ENCODE measurements around the gene OLIG2. TPM values are rescaled to one million over a fixed set of nuclear protein-coding genes. Genes with fewer than 3 reads are reported as not detected.

OLIG2 gene
- total RNA-seq = not detected in 2 replicates

DNA sequence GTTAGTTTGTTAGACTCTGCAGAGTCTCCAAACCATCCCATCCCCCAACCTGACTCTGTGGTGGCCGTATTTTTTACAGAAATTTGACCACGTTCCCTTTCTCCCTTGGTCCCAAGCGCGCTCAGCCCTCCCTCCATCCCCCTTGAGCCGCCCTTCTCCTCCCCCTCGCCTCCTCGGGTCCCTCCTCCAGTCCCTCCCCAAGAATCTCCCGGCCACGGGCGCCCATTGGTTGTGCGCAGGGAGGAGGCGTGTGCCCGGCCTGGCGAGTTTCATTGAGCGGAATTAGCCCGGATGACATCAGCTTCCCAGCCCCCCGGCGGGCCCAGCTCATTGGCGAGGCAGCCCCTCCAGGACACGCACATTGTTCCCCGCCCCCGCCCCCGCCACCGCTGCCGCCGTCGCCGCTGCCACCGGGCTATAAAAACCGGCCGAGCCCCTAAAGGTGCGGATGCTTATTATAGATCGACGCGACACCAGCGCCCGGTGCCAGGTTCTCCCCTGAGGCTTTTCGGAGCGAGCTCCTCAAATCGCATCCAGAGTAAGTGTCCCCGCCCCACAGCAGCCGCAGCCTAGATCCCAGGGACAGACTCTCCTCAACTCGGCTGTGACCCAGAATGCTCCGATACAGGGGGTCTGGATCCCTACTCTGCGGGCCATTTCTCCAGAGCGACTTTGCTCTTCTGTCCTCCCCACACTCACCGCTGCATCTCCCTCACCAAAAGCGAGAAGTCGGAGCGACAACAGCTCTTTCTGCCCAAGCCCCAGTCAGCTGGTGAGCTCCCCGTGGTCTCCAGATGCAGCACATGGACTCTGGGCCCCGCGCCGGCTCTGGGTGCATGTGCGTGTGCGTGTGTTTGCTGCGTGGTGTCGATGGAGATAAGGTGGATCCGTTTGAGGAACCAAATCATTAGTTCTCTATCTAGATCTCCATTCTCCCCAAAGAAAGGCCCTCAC is at the start of gene OLIG2:
TSS of gene OLIG2 (plus strand) at position 447 of the 954 bp plus-strand sequence. CDS start 928 bp downstream, outside the sequence.
- no peak within 1 kb of the TSS for H3K27ac ChIP-seq (ENCODE audit: low read depth, low read length)
- no peaks in the 10 kb centered on the region for H3K9me3 ChIP-seq (ENCODE audit: low read depth, low read length)
- peak; percentile 91 for DNase-seq (ENCODE audit: insufficient read length, low spot score, missing footprints)
- TF ChIP-seq, protein P1, sequence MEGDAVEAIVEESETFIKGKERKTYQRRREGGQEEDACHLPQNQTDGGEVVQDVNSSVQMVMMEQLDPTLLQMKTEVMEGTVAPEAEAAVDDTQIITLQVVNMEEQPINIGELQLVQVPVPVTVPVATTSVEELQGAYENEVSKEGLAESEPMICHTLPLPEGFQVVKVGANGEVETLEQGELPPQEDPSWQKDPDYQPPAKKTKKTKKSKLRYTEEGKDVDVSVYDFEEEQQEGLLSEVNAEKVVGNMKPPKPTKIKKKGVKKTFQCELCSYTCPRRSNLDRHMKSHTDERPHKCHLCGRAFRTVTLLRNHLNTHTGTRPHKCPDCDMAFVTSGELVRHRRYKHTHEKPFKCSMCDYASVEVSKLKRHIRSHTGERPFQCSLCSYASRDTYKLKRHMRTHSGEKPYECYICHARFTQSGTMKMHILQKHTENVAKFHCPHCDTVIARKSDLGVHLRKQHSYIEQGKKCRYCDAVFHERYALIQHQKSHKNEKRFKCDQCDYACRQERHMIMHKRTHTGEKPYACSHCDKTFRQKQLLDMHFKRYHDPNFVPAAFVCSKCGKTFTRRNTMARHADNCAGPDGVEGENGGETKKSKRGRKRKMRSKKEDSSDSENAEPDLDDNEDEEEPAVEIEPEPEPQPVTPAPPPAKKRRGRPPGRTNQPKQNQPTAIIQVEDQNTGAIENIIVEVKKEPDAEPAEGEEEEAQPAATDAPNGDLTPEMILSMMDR (IDR thresholded peaks at IDR 0.05; ENCODE audit: extremely low read depth, low read depth, low read length) = no peak
- H3K4me1 ChIP-seq (ENCODE audit: insufficient read depth, low read length) = no peaks in the 10 kb centered on the region
- H3K4me3 ChIP-seq (ENCODE audit: insufficient read depth, low read length) = no peak within 1 kb of the TSS
- H3K36me3 ChIP-seq (ENCODE audit: insufficient read depth, low read length) = no peaks in the 10 kb centered on the region
- no peaks in the 10 kb centered on the region for H4K20me1 ChIP-seq (ENCODE audit: insufficient read depth, low read length)
- H2AFZ ChIP-seq (ENCODE audit: low read length) = no peak within 1 kb of the TSS
- no peak within 1 kb of the TSS for H3K4me2 ChIP-seq (ENCODE audit: insufficient read depth, low read length)
- H3K79me2 ChIP-seq (ENCODE audit: insufficient read depth, low read length) = no peaks in the 10 kb centered on the region
- H3K27me3 ChIP-seq (ENCODE audit: insufficient read depth, low read length) = peaks cover 99% of the 10 kb centered on the region

DNA sequence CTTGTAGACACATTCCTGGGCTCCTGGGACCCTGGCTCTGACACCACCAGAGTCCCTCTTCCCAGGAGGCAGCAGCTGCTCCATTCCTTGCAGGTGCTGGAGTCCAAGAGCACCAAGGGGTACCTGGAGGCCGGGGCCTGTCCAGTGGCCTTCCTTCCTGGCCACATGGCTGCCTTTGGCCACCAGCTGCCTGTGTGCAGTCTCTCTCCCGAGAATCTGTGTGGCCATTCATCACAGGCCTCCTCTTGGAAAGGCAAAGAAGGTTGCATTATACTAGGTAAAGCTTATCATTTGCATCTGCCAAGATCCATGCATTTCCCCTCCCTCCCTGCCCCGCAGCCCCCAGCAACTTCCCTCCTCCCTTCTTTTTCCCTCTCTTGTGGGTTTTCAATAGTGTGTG is 48.9 kb upstream of the OLIG2 start:
- peak; percentile 3 for DNase-seq (ENCODE audit: insufficient read length, low spot score, missing footprints)

DNA sequence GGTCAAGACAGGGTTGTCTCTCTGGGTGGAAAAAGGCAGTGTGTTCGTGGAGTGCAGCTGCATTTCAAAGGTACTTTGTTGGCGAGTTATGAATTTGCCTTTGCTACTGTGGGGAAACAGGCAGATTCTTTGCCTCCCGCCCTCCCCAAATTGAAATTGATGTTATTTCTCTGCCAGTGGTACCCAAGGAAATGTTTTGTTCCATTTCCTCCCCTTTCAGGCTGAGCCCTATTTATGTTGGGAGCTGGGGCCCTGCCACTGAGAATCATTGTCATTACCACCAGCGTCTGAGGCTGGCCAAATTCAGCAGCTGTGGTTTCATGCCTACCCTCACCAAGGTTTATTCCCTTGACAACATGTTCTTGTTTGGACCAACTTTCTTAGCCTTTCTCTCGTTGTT is 48.5 kb upstream of the OLIG2 start:
- no peak overlapping the region for H3K4me2 ChIP-seq (ENCODE audit: insufficient read depth, low read length)
- TF ChIP-seq, protein P1 (IDR thresholded peaks at IDR 0.05; ENCODE audit: extremely low read depth, low read depth, low read length) = no peak
- no peak overlapping the region for H3K27ac ChIP-seq (ENCODE audit: low read depth, low read length)
- peaks cover 25% of the 10 kb centered on the region for H3K27me3 ChIP-seq (ENCODE audit: insufficient read depth, low read length)
- H3K9me3 ChIP-seq (ENCODE audit: low read depth, low read length) = no peaks in the 10 kb centered on the region
- H2AFZ ChIP-seq (ENCODE audit: low read length) = no peak overlapping the region
- no peak overlapping the region for H3K4me3 ChIP-seq (ENCODE audit: insufficient read depth, low read length)
- no peaks in the 10 kb centered on the region for H3K4me1 ChIP-seq (ENCODE audit: insufficient read depth, low read length)
- no peaks in the 10 kb centered on the region for H3K79me2 ChIP-seq (ENCODE audit: insufficient read depth, low read length)
- no peaks in the 10 kb centered on the region for H3K36me3 ChIP-seq (ENCODE audit: insufficient read depth, low read length)
- peak; percentile 19 for DNase-seq (ENCODE audit: insufficient read length, low spot score, missing footprints)
- no peaks in the 10 kb centered on the region for H4K20me1 ChIP-seq (ENCODE audit: insufficient read depth, low read length)

More for the DNA sequence above, 48.9 kb upstream of the OLIG2 start:
- no peaks in the 10 kb centered on the region for H3K9me3 ChIP-seq (ENCODE audit: low read depth, low read length)
- no peak overlapping the region for H2AFZ ChIP-seq (ENCODE audit: low read length)
- H3K27me3 ChIP-seq (ENCODE audit: insufficient read depth, low read length) = peaks cover 25% of the 10 kb centered on the region
- H3K4me3 ChIP-seq (ENCODE audit: insufficient read depth, low read length) = no peak overlapping the region
- no peaks in the 10 kb centered on the region for H3K36me3 ChIP-seq (ENCODE audit: insufficient read depth, low read length)
- H3K79me2 ChIP-seq (ENCODE audit: insufficient read depth, low read length) = no peaks in the 10 kb centered on the region
- H3K4me1 ChIP-seq (ENCODE audit: insufficient read depth, low read length) = no peaks in the 10 kb centered on the region
- no peak overlapping the region for H3K4me2 ChIP-seq (ENCODE audit: insufficient read depth, low read length)
- H4K20me1 ChIP-seq (ENCODE audit: insufficient read depth, low read length) = no peaks in the 10 kb centered on the region
- H3K27ac ChIP-seq (ENCODE audit: low read depth, low read length) = no peak overlapping the region
- TF ChIP-seq, protein P1 (IDR thresholded peaks at IDR 0.05; ENCODE audit: extremely low read depth, low read depth, low read length) = no peak
